CMK (cell line): ENCODE results near the gene AVPI1.
"Not testable (repeated sequence)": the region's sequence is repeated elsewhere in the genome, so short reads cannot be mapped to it uniquely, and the experiment has no call there.

Source experiments
- DNase-seq: peaks from one replicate; pipeline ENCODE4 v3.0.0-alpha.2; 2010; ENCODE audit warnings: low read depth

Gene AVPI1

DNA sequence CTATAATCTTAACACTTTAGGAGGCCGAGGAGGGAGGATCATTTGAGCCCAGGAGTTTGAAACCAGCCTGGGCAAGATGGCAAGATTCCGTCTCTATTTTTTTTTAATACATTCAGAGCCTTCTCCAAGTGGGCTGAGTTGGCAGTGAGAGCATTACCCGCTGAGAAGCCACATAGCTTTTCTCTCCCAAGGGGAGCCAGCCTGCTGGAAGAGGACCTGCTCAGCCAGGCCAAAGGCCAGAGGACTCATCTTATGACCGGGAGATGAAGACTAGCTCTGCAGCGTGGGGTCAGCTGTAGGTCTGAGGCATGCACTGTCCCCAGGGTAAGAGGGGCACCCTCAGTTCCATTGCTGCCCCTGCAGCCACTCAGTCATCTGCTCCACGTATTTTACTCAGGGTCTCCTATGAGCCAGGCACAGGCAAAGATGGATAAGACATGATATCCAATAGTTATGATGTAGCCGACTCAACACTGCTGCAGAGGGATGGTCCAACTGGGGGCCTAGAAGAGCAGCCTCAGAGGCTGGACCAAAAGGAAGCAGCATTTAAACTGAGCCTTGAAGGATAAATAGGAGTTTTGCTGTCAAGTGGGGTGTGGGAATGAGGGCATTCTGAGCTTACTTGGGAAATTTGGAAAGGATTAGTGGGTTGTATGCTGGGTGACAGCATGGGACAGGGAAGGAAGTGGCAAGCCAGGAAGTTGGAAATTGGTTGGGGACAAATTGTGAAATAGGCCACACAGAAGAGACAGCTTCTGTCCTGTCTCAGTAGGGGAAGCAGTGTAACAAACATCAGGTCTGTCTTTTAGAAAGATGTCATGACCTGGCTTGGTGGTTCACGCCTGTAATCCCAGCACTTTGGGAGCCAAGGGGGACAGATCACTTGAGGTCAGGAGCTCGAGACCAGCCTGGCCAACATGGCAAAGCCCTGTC, 24.9 kb upstream of the AVPI1 start:
- no peak for DNase-seq

DNA sequence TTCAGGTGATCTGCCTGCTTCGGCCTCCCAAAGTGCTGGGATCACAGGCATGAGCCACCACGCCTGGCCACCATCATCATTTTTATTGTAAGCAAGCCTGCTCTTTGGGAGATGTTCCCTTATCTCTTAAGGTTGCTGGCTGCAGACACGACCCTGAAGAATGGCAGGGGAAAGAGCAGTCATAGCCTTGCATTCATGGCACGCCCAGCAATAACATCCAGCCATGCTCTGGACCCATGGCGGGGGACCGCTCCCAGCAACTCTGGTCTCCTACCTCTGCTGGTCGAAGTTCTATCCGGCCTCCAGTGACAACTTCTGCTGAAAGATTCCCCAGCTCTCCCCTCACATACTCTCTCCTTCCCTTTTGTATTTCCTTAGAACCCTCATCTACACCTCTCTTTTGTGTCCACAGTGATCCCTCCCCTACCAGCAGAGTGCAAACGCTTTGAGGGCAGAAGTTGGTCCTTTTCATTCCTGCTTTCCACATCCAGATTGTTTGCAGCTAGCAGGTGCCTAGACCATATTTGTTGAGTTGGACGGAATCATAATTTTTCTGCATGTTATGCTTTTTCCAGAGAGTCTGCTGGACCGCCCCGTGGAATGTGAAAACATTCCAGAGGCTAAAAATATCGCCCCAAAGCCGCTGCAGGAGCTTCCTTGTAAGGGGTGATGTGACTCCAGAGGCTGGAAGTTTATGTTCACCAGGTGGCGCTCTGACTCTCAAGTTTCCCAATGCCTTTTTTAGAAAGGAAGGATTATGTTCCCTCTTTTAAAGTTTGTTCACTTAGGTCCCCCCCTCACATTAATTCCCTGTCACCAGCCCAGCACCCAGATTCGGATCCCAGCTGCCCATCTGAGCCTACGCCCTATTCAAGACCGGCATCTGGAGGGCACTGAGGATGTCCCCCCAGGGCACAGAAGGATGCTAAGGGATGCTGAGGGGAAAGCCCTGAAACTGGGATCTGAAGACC, 22.2 kb upstream of the AVPI1 start:
- DNase-seq = no peak

DNA sequence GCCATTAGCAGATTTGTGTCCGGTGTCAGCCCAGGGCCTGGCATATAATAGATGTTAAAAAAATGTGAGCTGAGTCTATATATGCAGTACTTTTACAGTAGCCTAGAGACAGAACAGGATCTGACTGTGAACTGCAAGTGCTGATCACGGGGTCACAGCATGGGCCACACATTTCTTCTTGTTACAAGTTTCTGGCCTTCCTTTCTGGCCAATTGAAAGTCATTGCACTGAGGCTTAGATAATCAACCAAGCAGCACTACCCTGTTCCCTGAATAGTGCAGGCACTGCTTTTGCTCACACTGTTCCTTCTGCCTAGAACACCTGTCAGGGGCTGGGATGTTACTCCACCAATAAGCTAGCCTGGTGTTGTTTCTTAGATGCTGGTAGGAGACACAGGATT, 21.1 kb upstream of the AVPI1 start:
- no peak for DNase-seq

DNA sequence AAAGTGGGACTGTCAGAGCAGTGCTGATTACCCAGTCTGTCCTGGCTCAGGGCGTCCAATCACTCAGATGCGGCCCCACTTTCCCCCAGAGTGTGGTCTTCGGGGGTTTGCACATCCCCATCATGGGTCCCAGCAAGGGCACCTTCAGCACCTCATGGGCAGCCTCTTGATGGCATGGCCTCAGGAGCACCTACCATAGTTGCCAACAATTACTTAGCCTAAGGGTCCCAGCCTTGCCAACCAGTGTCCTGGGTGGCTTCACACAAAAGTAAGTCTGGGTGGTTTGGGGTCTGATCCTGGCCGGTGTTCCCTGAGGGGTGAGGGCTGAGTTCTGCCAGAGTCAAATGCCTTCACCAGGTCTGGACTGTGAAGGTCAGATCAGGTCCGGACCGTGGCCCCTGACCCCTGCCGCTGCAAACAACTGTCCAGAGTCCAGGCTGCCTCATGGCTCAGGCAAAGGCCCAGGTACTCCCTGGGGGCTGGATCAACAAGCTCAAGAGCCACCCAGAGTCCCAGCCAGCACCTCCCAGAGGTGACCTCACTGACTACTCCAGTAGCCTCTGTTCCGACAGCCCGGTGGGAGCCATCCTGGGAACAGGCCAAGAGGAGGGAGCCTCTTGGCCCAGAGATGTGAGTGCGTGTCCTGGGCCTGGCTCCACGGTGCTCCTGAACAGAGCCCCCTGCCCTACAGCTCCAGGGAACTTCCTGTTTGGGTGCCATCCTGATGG, 20.3 kb upstream of the AVPI1 start:
- DNase-seq = no peak

DNA sequence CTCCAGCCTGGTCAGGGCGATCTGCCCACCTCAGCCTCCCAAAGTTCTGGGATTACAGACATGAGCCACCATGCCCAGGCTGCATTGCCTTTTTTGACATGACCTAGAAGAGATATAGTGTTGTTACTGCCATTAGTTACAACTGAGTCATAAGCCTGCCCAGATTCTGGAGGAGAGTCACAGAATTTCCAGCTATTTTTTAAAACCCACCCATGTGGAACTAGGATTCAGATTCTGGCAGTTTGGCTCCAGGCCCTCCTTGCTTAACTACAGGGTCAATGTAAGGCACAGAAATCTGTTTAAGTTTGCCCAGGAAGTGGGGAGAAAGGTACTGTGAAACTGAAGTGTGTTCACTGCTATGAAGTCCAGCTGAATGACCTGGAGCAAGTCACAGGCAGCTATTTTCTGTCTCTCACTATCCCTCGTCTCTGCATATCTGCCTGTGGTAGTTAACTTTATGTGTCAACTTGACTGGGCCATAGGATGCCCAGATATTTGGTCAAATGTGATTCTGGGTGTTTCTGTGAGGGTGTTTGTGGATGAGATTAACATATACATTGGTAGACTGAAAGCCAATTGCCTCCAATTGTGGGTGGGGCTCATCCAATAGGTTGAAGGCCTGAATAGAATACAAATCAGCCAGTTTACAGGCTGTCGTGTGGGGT, 18.1 kb upstream of the AVPI1 start:
- DNase-seq = no peak

DNA sequence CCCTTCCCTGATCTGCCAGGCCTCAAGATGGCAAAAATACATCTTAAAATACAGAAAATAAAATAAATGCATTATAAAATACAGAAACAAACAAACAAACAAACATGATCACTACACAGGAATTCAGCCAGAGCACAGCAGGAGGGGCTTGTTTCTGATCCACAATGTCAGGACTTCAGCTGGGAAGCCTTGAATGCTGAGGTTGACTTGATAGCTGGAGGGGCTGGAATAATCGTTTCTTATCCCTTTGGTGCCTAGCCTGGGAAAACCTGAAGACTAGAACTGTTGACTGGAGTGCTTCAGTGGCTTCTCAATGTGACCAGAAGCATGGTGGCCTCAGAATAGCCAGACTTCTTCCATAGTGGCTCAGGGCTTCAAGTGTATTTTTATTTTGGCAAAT, 17.3 kb upstream of the AVPI1 start:
- no peak for DNase-seq

DNA sequence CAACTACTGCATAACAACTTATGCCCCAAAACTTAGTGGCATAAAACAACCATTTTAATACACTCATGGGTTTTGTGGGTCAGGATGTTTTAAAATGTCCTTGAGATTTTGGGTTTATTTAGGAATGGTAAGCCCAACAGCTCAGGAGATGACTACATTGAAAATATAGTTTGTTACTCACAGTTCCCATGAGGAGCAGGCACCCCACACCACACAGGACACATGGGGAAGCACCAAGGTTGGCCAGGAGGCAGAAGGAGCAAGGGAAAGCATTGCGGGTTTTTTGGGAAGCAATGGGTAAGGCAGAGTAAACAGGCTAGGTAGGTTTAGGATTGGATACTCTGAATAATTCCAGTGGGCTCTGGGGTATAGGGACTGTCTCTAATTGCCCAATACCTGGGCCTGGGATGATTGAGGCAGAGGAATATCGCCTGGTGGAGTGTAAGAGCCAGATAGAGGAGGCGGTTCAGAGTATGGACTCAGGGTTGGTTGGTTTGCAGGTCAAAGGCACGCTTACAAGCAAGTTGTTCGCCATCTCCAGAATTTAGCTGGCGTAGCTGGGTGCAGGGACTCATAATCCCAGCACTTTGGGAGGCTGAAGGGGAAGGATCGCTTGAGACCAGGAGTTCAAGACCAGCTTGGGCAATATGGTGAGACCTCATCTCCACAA, 16.5 kb upstream of the AVPI1 start:
- DNase-seq = no peak

DNA sequence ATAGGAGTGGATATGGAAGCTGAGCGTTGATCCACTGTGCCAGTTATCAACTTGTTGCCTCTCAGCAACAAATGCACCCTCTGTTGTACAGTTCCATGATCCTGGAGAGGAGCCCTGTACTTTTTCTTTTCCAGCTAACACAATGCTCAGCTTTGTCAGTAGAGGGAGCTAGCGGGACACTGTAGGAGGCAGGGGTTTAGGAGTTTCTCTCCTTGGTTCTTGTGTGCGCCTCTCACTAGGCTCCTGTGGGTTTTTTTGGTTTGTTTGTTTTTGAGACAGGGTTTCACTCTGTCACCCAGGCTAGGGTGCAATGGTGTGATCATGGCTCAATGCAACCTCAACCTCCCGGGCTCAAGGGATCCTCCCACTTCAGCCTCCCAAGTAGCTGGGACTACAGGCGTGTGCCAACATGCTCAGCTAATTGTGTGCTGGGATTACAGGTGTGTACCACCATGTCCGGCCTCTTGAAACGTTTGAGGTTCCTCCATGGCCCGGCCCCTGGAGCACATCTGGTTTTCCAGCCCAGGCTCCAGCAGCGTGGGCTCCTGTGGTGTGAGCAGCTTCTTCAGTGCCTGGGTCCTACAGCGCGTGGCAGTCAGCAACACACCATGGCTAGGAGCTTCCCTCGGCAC, 14.5 kb upstream of the AVPI1 start:
- no peak for DNase-seq

DNA sequence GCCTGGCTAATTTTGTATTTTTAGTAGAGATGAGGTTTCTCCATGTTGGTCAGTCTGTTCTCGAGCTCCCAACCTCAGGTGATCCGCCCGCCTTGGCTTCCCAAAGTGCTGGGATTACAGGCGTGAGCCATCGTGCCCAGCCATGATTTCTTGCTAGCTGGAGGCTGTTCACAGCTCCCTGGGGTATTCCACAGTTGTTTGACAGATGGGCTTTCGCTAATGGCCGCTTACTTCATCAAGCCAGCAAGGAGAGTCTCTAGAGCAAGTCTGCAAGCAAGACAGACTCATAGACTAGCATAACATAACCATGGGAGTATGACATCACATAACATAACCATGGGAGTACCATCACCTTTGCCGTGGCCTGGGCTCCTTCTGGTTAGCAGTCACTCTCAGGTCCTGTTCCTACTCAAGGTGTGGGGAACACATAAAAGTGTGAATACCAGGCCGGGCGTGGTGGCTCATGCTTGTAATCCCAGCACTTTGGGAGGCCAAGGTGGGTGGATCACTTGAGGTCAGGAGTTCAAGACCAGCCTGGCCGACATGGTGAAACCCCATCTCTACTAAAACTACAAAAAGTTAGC, 11.1 kb upstream of the AVPI1 start:
- DNase-seq = not testable (repeated sequence)

DNA sequence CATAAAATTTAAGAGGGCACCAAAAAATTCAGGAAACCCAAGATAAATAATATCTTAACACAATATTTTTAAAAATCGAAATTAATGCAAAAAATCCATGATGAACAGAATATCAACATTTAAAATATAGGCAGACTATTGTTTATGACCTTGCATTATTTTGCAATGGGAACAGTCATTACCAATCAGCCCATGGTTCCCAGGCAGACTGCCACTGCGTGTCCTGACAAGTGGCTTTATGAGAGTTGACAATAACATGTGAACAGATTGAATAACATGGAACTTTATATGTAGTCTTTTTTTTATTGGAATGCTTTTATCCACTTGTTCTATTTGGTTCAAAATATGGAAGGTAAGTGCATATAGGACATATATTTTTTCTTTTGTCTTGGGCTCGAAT, 3.1 kb upstream of the AVPI1 start:
- DNase-seq = no peak

DNA sequence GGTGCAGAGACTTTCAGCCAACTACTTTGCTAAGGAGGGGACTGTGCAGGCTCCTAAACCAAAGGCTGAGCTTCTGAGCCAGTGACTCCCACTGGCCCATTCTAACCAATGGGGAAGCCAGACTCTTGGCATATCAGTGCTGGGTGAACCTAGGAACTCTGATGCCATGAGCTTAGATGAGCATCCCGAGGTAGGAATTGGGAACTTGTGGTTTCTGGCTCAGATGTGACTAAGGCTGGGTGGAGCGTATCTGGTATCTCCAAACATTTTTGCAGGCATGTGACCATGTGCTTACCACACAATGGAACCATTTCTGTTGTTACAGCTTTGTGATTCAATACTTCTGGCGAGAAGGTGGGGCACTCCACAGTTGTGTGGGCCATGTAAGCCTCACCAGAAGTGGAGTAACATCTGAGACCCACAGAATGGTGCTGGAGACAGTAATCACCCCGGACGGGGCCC, 2.5 kb upstream of the AVPI1 start:
- DNase-seq = no peak

DNA sequence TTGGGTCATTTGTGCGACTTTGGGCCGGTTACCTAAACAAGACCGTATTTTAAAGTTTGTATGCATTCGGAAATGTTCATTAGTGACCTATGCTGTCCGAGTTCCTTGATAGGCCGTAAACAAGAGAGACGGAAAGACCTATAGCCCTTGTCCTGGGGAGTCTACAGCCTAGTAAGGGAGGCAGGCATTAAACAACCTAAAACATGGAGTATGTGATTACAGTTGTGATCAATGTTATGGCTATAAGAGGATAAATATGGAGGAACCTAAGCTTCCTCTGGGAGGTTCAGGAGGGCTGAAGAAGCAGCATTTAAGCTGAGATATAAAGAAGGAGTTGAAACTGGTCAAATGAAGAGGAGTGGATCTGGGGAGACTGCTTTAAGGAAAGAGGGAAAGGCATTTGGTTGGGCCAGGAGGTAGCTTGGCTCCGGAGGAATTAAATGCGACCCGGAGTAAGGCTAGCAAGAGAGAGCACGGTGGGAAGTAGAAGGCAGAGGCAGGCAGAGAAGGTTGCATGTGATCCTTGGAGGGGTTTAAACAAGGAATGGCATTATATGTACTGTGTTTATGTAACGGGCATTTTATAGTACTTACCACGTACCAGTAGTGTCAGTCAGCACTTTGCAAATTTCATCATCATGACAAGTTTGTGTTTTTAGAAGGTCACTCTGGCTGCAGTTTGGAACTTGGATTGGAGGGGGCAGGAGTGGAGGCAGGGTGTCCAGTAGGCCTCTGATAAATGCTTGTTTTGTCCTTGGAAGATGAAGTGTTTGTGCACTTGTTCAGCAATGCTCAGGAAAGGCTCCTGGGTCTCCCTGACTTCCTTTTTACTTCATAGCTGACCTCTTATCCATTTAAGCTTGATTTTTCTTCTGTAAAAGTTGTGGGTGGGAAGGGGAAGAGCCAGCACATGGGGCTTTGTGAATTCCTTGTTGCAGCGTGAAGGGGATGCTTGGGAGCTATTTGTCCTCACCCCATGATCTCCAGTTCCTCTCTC, 1.0 kb upstream of the AVPI1 start:
- no peak for DNase-seq

DNA sequence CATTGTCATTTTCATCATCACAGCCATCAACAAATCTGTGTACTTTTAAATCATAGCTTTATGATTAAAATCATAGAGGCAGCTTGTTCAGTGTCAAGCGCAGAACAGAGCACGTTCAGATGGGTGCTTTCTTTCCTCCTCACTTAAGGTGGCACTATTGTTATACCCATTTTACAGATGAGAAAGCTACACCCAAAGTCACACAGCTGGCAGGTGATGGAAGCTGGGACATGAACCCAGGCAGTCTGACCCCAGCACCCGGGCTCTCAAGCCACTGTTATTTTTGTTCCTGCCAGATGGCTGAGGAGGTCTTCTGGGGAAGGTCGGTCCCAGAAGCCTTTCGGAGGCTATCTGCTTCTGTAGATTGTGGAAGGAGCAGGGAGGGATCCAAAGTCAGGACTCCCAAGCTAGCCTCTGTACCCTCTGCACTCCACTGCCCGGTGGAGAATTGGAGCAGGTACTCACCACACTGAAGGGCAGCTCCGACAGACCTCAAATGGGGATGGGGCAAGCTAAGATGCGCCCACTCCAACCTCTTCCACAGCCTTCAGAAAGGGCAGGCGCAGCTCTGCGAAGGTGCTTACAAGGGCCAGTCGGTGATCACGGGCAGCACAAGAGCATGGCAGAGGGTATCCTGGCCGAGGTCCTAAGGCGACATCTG, 610 bp downstream of the AVPI1 start:
- DNase-seq = no peak

DNA sequence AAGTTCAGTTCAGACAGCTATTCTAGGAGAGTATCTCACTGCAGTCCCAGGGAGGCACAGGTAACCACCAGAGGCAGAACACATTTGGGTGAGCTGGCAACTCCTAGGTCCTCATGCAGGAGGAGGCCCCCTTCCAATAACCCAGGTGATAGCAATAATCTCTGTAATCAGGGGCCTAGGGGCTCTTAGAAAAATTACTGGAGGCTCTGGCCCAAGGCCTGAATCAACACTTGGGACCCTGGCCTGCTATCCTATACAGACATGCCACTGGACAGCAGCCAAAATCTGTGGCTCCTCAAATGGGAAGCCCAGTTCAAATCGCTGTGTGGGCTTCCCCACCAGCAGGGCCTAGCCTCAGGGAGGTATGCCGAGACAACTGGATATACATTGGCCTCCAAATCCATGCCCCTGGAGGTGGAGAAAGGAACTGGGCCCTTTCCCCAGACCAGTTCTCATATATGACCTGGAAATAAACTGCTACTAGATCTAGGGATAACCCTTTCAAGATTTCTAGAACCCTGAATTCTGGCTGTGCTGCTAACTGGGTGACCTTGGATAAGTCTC, 1.6 kb downstream of the AVPI1 start:
- no peak for DNase-seq

DNA sequence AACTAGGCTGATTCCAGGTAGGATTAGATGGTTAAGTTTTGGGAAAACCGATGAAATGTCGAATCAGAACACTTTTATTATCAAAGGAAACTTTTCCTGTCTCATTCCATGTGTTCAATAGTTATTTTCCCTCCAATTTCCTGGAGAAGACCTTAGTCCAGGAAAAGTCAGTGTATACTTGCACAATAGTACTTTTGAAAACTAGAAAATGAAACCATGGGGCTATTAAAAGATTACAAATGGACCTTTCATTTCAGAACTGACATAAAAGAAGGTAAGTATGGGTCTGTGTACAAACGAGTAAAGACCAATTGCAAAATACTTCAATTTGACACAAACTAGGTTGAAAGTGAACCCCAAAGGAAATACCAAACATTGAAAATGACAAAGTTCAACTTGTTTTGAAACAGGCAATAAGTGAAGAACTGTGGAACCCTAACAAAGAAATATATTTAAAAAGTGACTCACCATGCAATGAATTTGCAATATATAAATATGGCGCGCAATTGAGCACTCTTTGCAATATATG, 2.1 kb downstream of the AVPI1 start:
- no peak for DNase-seq

DNA sequence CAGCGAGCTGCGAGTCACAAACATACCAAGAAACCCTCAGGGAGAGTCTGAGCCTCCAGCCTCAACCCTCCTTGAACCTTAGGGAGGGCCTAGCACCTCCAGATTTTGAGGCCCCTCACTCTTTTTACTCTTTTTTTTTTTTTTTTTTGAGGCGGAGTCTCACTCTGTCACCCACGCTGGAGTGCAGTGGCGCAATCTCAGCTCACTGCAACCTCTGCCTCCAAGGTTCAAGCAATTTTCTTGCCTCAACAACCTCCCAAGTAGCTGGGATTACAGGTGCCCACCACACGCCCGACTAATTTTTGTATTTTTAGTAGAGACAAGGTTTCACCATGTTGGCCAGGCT, 2.7 kb downstream of the AVPI1 start:
- not testable (repeated sequence) for DNase-seq

DNA sequence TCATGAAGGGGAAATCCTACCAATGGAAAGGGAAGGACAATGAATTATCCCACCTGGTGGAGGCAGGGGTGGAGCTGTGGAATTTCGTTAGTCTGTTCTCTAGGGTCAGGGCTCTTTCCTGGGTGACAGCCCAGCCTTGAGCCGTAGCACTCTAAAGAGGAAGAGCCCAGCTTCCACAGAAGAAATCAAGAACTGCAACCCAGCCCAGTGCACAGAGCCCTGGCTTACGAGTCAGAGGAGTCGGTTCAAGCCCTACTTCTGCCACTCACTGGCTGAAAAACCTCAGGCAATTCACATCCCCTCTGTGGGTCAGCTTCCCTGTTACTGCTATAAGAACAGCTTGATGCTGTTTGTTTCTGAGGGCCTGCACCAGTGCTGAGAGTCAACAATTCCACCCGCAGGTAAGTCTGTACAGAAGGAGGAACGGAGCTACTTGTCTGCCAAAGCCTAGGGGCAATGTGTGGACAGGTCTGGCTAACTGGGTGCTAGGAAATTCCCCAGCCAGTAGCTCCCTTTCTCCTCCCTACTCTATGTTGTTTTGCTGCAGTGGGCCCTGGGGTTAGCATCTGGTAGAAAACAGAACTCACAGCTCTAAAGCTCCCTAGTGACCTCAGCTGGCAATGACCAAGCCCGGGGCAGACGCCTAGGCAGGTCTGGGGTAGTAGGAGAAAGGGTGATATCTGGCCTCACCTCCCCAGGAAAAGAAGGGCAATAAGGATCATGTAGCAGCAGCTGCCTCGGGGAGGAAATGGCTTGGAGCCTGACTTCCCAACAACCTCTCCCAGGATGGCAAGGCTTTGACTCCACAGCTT, 3.3 kb downstream of the AVPI1 start:
- DNase-seq = no peak
